Activated T-cell treated with anti-CD3 and anti-CD28 coated beads, Interleukin-2, amount 50 U/mL, for 4 hours (primary cell): Measurements from ENCODE around the gene IQCE. TPM values are rescaled to one million over a fixed set of nuclear protein-coding genes. Genes with fewer than 3 reads are reported as not detected.

Experiments used
- ATAC-seq, 2 donors: fragments of 200-7000 bp; cut with Tn5 transposase; one replicate each; pipeline ENCODE4 v1.10.0; 2021
- DNase-seq: peaks from one replicate; pipeline ENCODE4 v3.0.0-alpha.2; 2020
- H3K27me3 Mint-ChIP-seq: one replicate; pipeline ENCODE4 v1.8.0; 2021; ENCODE audit warnings: low read depth, mixed read lengths
- H3K36me3 Mint-ChIP-seq: one replicate; pipeline ENCODE4 v1.8.0; 2022; ENCODE audit warnings: mixed read lengths; ENCODE audit not compliant: insufficient read depth
- H3K4me1 Mint-ChIP-seq: one replicate; pipeline ENCODE4 v1.8.0; 2021; ENCODE audit warnings: low read depth, mixed read lengths
- H3K4me3 Mint-ChIP-seq: one replicate; pipeline ENCODE4 v1.8.0; 2021; ENCODE audit warnings: mild to moderate bottlenecking, moderate library complexity, mixed read lengths
- H3K9me3 Mint-ChIP-seq: one replicate; pipeline ENCODE4 v1.8.0; 2021; ENCODE audit warnings: mixed read lengths
- total RNA-seq, 3 donors: library from RNA; stranded (reverse); gene quantifications; one replicate each; pipeline ENCODE4 v1.2.1, GENCODE V29; 2021

Gene IQCE
- total RNA-seq, 3 donors from 2014 or later, result 8.9 to 10.4 (median 9.0) TPM

DNA sequence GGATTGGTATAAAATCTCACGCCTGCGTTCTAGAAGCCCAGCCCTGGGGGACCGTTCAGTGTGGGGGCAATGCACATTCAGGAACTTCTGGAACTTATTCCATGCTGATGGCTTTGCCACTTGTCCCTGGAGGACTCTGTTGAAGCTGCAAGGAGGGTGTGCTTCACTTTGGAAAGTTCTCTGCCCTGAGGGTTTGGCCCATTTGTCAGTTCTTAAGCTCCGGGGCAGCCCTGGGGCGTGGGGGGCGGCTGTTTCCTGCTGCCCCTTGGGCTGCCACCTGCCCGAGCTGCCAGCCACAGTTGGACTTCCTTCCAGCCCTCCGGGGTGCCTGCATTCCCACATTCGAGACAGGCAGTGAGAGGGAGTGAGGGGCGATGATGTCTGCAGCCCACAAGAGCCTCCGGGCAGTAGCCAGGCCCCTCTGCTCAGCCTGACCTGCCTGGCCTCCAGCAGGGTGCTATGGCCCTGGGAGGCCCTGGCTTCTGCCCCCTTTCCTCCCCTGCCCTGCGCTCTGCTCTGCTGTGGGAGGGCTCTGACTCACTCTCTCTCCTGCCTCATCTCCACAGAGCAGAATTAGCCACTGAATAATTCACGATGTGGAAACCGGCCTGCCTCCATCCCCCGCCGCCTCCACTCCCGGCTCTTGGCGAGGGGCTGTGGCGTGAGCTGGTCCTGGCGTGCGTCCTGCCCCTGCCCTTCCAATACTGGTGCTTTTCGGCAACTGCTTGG, 74.9 kb downstream of the IQCE start:
- peak; percentile 35 for DNase-seq
- no peaks in the 10 kb centered on the region for H3K27me3 Mint-ChIP-seq
- H3K36me3 Mint-ChIP-seq, result no peaks in the 10 kb centered on the region
- peak; percentile 54 to 57 for ATAC-seq
- H3K4me1 Mint-ChIP-seq, result peaks cover 23% of the 10 kb centered on the region
- no peaks in the 10 kb centered on the region for H3K9me3 Mint-ChIP-seq
- H3K4me3 Mint-ChIP-seq, result peak overlapping the region; percentile 91

GRCh38 chr7:2634267-2635145, 75.7 kb downstream of the IQCE start:
- Mint-ChIP-seq H3K27me3 (no peaks in the 10 kb centered on the region), H3K9me3 (no peaks in the 10 kb centered on the region), H3K4me3 (peak overlapping the region; percentile 91), H3K36me3 (no peaks in the 10 kb centered on the region), H3K4me1 (peaks cover 23% of the 10 kb centered on the region)
- ATAC-seq (no peak), DNase-seq (no peak)

- no peaks in the 10 kb centered on the region for H3K9me3 Mint-ChIP-seq
- ATAC-seq (no peak), DNase-seq (no peak)
- H3K4me3 Mint-ChIP-seq, result no peak overlapping the region
- H3K4me1 Mint-ChIP-seq, result peaks cover 23% of the 10 kb centered on the region
- no peaks in the 10 kb centered on the region for H3K27me3 Mint-ChIP-seq
- H3K36me3 Mint-ChIP-seq, result no peaks in the 10 kb centered on the region
These were observed 76.4 kb downstream of the IQCE start for GRCh38 chr7:2635148-2635668.

DNA sequence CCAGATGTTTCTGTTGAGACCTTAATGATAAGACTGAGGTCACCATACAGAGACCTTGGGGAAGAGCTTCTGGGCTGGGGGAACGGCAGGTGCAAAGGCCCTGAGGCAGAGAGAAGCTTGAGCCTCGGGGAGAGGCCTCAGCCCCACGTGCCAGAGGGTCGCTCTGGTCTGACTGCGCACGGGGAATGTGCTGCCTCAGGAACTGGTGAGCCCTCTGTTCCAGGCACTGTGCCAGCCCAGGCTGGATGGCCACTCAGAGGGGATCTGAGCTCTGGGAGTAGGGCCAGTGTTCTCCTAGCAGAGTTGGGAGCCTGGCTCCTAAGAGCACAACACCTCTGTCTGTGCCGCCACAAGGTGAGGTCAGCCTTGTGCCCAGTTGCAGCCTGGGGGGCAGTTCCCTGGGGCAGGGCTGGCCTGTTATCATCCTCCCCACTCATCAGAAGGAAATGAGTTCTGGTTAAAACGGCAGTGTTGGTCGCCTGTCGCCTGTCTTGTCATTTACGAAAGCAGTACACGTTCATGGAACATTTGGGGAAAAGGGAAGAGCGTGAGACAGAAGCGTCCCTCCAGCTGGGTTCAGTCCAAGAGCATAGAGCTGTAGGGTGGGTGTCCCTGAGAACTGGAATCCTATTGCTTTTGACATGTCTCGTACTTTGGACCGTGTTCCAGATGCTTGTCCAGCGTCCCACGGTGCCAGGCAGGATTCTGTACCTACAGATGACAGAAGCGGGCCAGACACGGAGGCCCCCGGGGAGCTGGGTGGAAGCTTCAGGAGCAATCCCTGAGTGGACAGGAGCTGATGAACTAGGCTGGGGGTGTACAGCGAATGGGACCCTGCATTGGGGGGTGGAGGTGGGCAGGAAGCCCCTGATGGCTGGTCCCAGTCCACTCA, 77.3 kb downstream of the IQCE start:
- H3K9me3 Mint-ChIP-seq, result no peaks in the 10 kb centered on the region
- no peaks in the 10 kb centered on the region for H3K36me3 Mint-ChIP-seq
- no peak for ATAC-seq
- H3K4me3 Mint-ChIP-seq, result no peak overlapping the region
- no peaks in the 10 kb centered on the region for H3K27me3 Mint-ChIP-seq
- H3K4me1 Mint-ChIP-seq, result peaks cover 23% of the 10 kb centered on the region
- DNase-seq, result no peak

GRCh38 chr7:2637066-2637471, 78.3 kb downstream of the IQCE start:
- H3K27me3 Mint-ChIP-seq, result no peaks in the 10 kb centered on the region
- H3K9me3 Mint-ChIP-seq, result no peaks in the 10 kb centered on the region
- H3K36me3 Mint-ChIP-seq, result no peaks in the 10 kb centered on the region
- H3K4me1 Mint-ChIP-seq, result peaks cover 19% of the 10 kb centered on the region
- H3K4me3 Mint-ChIP-seq, result no peak overlapping the region
- ATAC-seq (no peak), DNase-seq (no peak)

DNA sequence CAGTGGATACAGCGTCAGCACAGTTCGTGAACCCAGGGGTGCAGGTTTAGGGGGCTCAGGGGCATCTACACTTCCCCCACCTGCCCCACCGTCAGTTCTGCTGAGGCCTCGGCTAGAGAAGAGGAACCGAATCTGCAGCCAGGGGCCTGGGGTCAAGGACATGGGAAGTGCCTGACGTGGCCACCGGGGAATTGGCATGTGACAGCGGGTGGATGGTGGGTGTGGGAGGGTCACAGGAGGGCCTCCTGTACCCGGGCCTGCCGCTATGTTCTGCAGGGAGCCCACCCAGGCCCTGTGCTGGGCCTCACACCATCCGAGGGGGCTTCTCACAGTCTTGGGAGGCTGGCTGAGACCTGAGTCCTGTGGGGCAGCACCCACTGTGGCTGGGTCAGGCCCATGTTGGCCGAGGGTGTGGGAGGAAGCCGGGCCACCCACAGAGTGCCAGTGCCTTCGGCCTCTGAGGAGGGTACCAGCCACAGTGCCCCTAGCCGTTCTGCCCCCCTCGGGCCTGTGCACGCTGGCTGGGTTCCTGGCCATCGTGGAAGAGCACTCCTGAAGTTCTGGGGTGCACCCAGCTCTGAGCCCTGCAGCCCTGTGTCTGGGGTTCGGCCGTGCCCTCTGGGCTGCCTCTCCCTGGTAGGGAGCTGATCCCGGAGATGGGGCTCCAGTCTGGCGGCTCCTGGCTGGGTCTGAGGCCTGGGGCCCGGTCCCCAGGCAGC, 78.9 kb downstream of the IQCE start:
- H3K4me1 Mint-ChIP-seq, result peaks cover 16% of the 10 kb centered on the region
- ATAC-seq, result no peak
- no peak overlapping the region for H3K4me3 Mint-ChIP-seq
- no peak for DNase-seq
- no peaks in the 10 kb centered on the region for H3K27me3 Mint-ChIP-seq
- no peaks in the 10 kb centered on the region for H3K9me3 Mint-ChIP-seq
- H3K36me3 Mint-ChIP-seq, result no peaks in the 10 kb centered on the region

- ATAC-seq (no peak), DNase-seq (no peak)
- Mint-ChIP-seq H3K36me3 (no peaks in the 10 kb centered on the region), H3K4me3 (no peak overlapping the region), H3K4me1 (peaks cover 10% of the 10 kb centered on the region), H3K9me3 (no peaks in the 10 kb centered on the region), H3K27me3 (no peaks in the 10 kb centered on the region)
These were observed 79.6 kb downstream of the IQCE start for GRCh38 chr7:2638224-2638991.

- no peak for DNase-seq
- Mint-ChIP-seq H3K4me1 (peaks cover 2% of the 10 kb centered on the region), H3K27me3 (no peaks in the 10 kb centered on the region), H3K4me3 (no peak overlapping the region), H3K36me3 (no peaks in the 10 kb centered on the region), H3K9me3 (no peaks in the 10 kb centered on the region)
- no peak for ATAC-seq
These were observed 80.5 kb downstream of the IQCE start for GRCh38 chr7:2639181-2639681.

GRCh38 chr7:2639695-2640481, 81.1 kb downstream of the IQCE start:
- H3K4me3 Mint-ChIP-seq, result no peak overlapping the region
- H3K27me3 Mint-ChIP-seq, result no peaks in the 10 kb centered on the region
- H3K4me1 Mint-ChIP-seq, result peaks cover 8% of the 10 kb centered on the region
- no peak for ATAC-seq
- H3K36me3 Mint-ChIP-seq, result no peaks in the 10 kb centered on the region
- no peak for DNase-seq
- no peaks in the 10 kb centered on the region for H3K9me3 Mint-ChIP-seq

DNA sequence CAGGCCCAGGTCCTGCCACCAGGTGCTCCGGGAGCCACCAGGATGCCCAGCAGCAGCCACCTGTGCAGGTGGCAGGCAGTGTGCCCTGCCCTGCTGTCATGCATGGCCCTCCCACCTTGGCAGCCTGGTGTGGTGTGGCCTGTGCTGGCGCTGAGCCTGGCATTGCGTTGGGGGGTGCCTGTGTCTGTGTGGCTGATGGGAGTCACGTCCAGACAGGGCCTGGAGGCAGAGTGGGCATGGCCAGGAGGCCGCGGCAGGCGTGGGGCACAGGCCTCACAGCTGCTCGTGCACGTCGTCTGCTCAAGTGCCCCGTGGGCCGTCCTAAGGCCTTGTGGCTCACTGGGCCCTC, 81.7 kb downstream of the IQCE start:
- H3K4me3 Mint-ChIP-seq, result no peak overlapping the region
- H3K4me1 Mint-ChIP-seq, result peaks cover 14% of the 10 kb centered on the region
- H3K36me3 Mint-ChIP-seq, result no peaks in the 10 kb centered on the region
- ATAC-seq (no peak), DNase-seq (no peak)
- no peaks in the 10 kb centered on the region for H3K27me3 Mint-ChIP-seq
- no peaks in the 10 kb centered on the region for H3K9me3 Mint-ChIP-seq

- ATAC-seq (no peak), DNase-seq (no peak)
- H3K4me1 Mint-ChIP-seq, result peaks cover 17% of the 10 kb centered on the region
- H3K4me3 Mint-ChIP-seq, result no peak overlapping the region
- no peaks in the 10 kb centered on the region for H3K27me3 Mint-ChIP-seq
- no peaks in the 10 kb centered on the region for H3K36me3 Mint-ChIP-seq
- no peaks in the 10 kb centered on the region for H3K9me3 Mint-ChIP-seq
These were observed 82.1 kb downstream of the IQCE start for GRCh38 chr7:2640846-2641316.
